ENCODE measurements around the gene CUL3.

CUL3 gene

GRCh38 chr2:224594840-224595239 lies 9.7 kb upstream of the CUL3 start:
- no peak overlapping the region for H3K4me3 ChIP-seq (replicated peaks; ENCODE audit: insufficient read depth, low read length)
- no peaks in the 10 kb centered on the region for H3K27me3 ChIP-seq (ENCODE audit: insufficient read depth, poor library complexity, severe bottlenecking)
- no peak overlapping the region for H3K27ac ChIP-seq (replicated peaks)
- no peak for DNase-seq (ENCODE audit: low read depth in 1 of 2, low spot score in 1 of 2)
- no peak for TF ChIP-seq SPI1 (IDR thresholded peaks at IDR 0.05; ENCODE audit: borderline replicate concordance, low read depth)
- no peak for TF ChIP-seq POLR2AphosphoS5 (IDR thresholded peaks at IDR 0.05; ENCODE audit: low read depth)
- no peak for TF ChIP-seq GABPA (IDR thresholded peaks at IDR 0.05; ENCODE audit: low read depth)
- TF ChIP-seq, protein P1, sequence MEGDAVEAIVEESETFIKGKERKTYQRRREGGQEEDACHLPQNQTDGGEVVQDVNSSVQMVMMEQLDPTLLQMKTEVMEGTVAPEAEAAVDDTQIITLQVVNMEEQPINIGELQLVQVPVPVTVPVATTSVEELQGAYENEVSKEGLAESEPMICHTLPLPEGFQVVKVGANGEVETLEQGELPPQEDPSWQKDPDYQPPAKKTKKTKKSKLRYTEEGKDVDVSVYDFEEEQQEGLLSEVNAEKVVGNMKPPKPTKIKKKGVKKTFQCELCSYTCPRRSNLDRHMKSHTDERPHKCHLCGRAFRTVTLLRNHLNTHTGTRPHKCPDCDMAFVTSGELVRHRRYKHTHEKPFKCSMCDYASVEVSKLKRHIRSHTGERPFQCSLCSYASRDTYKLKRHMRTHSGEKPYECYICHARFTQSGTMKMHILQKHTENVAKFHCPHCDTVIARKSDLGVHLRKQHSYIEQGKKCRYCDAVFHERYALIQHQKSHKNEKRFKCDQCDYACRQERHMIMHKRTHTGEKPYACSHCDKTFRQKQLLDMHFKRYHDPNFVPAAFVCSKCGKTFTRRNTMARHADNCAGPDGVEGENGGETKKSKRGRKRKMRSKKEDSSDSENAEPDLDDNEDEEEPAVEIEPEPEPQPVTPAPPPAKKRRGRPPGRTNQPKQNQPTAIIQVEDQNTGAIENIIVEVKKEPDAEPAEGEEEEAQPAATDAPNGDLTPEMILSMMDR (IDR thresholded peaks at IDR 0.05; ENCODE audit: insufficient read depth, low read length) = no peak
- no peak for TF ChIP-seq REST (IDR thresholded peaks at IDR 0.05; ENCODE audit: insufficient replicate concordance, low read depth)

- TF ChIP-seq REST (IDR thresholded peaks at IDR 0.05; ENCODE audit: insufficient replicate concordance, low read depth) = no peak
- no peak for TF ChIP-seq SPI1 (IDR thresholded peaks at IDR 0.05; ENCODE audit: borderline replicate concordance, low read depth)
- TF ChIP-seq, protein P1 (IDR thresholded peaks at IDR 0.05; ENCODE audit: insufficient read depth, low read length) = no peak
- no peak for TF ChIP-seq POLR2AphosphoS5 (IDR thresholded peaks at IDR 0.05; ENCODE audit: low read depth)
- TF ChIP-seq GABPA (IDR thresholded peaks at IDR 0.05; ENCODE audit: low read depth) = no peak
- H3K4me3 ChIP-seq (replicated peaks; ENCODE audit: insufficient read depth, low read length) = no peak overlapping the region
- H3K27ac ChIP-seq (replicated peaks) = no peak overlapping the region
- no peak for DNase-seq (ENCODE audit: low read depth in 1 of 2, low spot score in 1 of 2)
- no peaks in the 10 kb centered on the region for H3K27me3 ChIP-seq (ENCODE audit: insufficient read depth, poor library complexity, severe bottlenecking)
Observed at GRCh38 chr2:224591220-224591619, 6.1 kb upstream of the CUL3 start.

DNA sequence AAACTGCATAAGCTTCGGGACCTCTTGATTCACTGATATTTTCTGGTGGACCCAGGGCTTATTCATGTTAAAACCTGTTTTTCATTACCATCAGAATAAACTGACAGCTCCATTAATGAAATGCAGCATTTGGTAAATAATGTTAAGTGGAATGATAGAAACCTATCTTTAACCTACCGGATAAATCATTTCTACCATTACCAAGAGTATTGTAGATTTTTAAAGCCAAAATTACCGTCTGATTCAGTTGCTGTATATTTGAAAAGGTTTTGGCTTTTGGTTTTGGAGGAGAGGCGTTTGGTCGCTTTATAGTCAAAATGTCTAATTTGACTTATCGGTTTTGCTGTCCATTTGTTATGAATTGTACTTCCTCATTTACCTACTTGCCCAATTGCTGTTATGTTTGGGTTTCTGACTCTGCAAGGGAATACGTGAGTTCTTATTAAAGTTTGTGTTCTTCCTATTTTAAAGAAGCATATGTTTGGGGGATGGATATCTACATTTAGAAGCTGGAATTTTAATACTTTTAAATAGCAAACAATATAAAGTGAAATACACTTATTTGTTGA lies 1.0 kb upstream of the CUL3 start:
- peak; percentile 46 to 57 for DNase-seq (ENCODE audit: low read depth in 1 of 2, low spot score in 1 of 2)
- Histone ChIP-seq H3K27ac (replicated peaks) (peak overlapping the region; percentile 82), H3K27me3 (ENCODE audit: insufficient read depth, poor library complexity, severe bottlenecking) (no peaks in the 10 kb centered on the region), H3K4me3 (replicated peaks; ENCODE audit: insufficient read depth, low read length) (peak overlapping the region; percentile 55)
- TF ChIP-seq SPI1 (IDR thresholded peaks at IDR 0.05; ENCODE audit: borderline replicate concordance, low read depth) (peak; percentile 76), REST (IDR thresholded peaks at IDR 0.05; ENCODE audit: insufficient replicate concordance, low read depth) (no peak)
